Activated CD4-positive, alpha-beta T cell treated with anti-CD3 and anti-CD28 coated beads for 36 hours (primary cell): ENCODE data around the gene MYO3B. TPM values are rescaled to one million over a fixed set of nuclear protein-coding genes. Genes with fewer than 3 reads are reported as not detected.
"Not testable (repeated sequence)": the region's sequence is repeated elsewhere in the genome, so short reads cannot be mapped to it uniquely, and the experiment has no call there.

Experiments used
- ATAC-seq: fragments of 200-7000 bp; cut with Tn5 transposase; one replicate; pipeline ENCODE4 v1.10.0; 2021; ENCODE audit warnings: mild to moderate bottlenecking, moderate library complexity
- CTCF ChIA-PET: fragments of 350-600 bp; sonication (Branson Sonifier 250); formaldehyde crosslinking; loops from one replicate; lab custom pipeline; 2021; ENCODE audit warnings: antibody characterized with exemption; lab: Charles Lee
- POLR2A ChIA-PET: fragments of 350-600 bp; sonication (Branson Sonifier 250); formaldehyde crosslinking; loops from one replicate; lab custom pipeline; 2021; ENCODE audit warnings: antibody characterized with exemption, inconsistent platforms; lab: Charles Lee
- DNase-seq: peaks from one replicate; pipeline ENCODE4 v3.0.0-alpha.2; 2020
- H3K27ac Mint-ChIP-seq: one replicate; pipeline ENCODE4 v1.8.0; 2021; ENCODE audit warnings: mixed read lengths
- H3K27me3 Mint-ChIP-seq: one replicate; pipeline ENCODE4 v1.8.0; 2021; ENCODE audit warnings: mixed read lengths
- H3K36me3 Mint-ChIP-seq: one replicate; pipeline ENCODE4 v1.8.0; 2021; ENCODE audit warnings: low read depth, mixed read lengths
- H3K4me1 Mint-ChIP-seq: one replicate; pipeline ENCODE4 v1.8.0; 2021; ENCODE audit warnings: mixed read lengths
- H3K4me3 Mint-ChIP-seq: one replicate; pipeline ENCODE4 v1.8.0; 2021; ENCODE audit warnings: mild to moderate bottlenecking, moderate library complexity, mixed read lengths
- H3K9me3 Mint-ChIP-seq: one replicate; pipeline ENCODE4 v1.8.0; 2021; ENCODE audit warnings: low read depth, mixed read lengths
- intact Hi-C, 2 experiments: fragments of 100-400 bp; cut with DNase I in 1 of 2; cut with micrococcal nuclease in 1 of 2; formaldehyde crosslinking; loops; one replicate each; pipeline versions ENCODE4 v1.14.2 to v1.15.1; 2022 to 2024; cut with DNase I, micrococcal nuclease
- total RNA-seq, 2 experiments: library from RNA; stranded (reverse); gene quantifications; one replicate each; pipeline ENCODE4 v1.2.3, GENCODE V29; 2021

Gene MYO3B
- total RNA-seq, 2 experiments from 2014 or later = 0.97 to 1.2 TPM

DNA sequence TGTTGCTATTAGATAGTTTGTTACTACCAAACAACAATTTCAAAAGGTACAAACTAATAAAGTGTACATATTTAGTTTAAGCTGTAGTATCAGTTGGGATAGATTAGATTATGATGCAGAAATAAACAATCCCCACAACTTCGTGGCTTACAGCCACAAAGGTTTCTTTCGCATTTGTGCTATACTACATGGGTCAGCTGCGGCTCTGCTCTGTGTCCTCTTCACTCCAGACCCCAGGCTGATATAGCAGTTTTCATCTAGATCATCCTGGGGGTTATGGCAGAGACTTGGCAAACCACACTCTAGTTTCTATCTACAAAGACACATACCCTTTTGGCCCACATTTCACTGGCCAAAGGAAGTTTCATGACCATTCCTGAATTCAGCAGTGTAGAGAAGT is 429.2 kb downstream of the MYO3B start:
- Mint-ChIP-seq H3K27ac (no peak overlapping the region), H3K9me3 (no peaks in the 10 kb centered on the region), H3K4me1 (no peaks in the 10 kb centered on the region), H3K36me3 (no peaks in the 10 kb centered on the region), H3K27me3 (peaks cover 5% of the 10 kb centered on the region), H3K4me3 (no peak overlapping the region)
- DNase-seq = no peak
- ChIA-PET POLR2A (no interaction called here), CTCF (no interaction called here)
- intact Hi-C loops = no loop called here
- ATAC-seq = no peak

- intact Hi-C loops = no loop called here
- ChIA-PET POLR2A (no interaction called here), CTCF (no interaction called here)
- Mint-ChIP-seq H3K9me3 (no peaks in the 10 kb centered on the region), H3K36me3 (no peaks in the 10 kb centered on the region), H3K4me1 (no peaks in the 10 kb centered on the region), H3K4me3 (no peak overlapping the region), H3K27me3 (peaks cover 5% of the 10 kb centered on the region), H3K27ac (no peak overlapping the region)
- no peak for ATAC-seq
- DNase-seq = no peak
Measured at GRCh38 chr2:170610615-170611014, 432.7 kb downstream of the MYO3B start.

DNA sequence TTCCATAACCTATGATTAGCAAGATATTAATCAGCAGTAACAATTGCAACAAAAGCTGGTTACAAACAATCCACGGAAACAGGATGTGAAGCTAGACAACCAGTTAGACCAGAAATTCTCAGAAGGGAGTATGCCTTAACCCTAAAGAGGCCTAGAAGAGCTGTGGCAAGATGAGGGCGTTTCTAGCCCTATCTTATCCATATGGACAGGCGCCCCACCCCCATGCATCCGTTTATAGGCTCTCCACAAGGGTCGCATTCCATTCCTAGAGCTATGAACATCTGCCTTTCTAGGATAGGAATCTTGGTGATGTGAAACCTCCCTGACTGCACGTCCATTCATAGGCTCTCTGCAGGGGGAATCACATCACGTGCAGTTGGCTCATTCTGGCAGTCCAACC is 441.0 kb downstream of the MYO3B start:
- DNase-seq, H3K27ac Mint-ChIP-seq, H3K4me1 Mint-ChIP-seq, ATAC-seq, H3K4me3 Mint-ChIP-seq, H3K36me3 Mint-ChIP-seq, H3K9me3 Mint-ChIP-seq, H3K27me3 Mint-ChIP-seq, CTCF ChIA-PET, intact Hi-C loops, POLR2A ChIA-PET: not testable (repeated sequence)

- H3K9me3 Mint-ChIP-seq, H3K27me3 Mint-ChIP-seq, H3K4me1 Mint-ChIP-seq, POLR2A ChIA-PET, DNase-seq, H3K36me3 Mint-ChIP-seq, H3K27ac Mint-ChIP-seq, intact Hi-C loops, ATAC-seq, H3K4me3 Mint-ChIP-seq, CTCF ChIA-PET: not testable (repeated sequence)
Measured at GRCh38 chr2:170635094-170635493, 457.1 kb downstream of the MYO3B start.

GRCh38 chr2:170639635-170640034 is 461.7 kb downstream of the MYO3B start:
- no peaks in the 10 kb centered on the region for H3K36me3 Mint-ChIP-seq
- intact Hi-C loops = no loop called here
- H3K9me3 Mint-ChIP-seq = no peaks in the 10 kb centered on the region
- POLR2A ChIA-PET = no interaction called here
- ATAC-seq (no peak), DNase-seq (no peak)
- CTCF ChIA-PET = interaction anchor here (0.7 kb wide), 1 partner anchor 8 kb away, joined by 3 read pairs; no protein-coding TSS in a partner anchor
- H3K27ac Mint-ChIP-seq = no peak overlapping the region
- H3K27me3 Mint-ChIP-seq = peaks cover 2% of the 10 kb centered on the region
- no peak overlapping the region for H3K4me3 Mint-ChIP-seq
- H3K4me1 Mint-ChIP-seq = no peaks in the 10 kb centered on the region

GRCh38 chr2:170641961-170642360 is 464.0 kb downstream of the MYO3B start:
- no peaks in the 10 kb centered on the region for H3K4me1 Mint-ChIP-seq
- DNase-seq = no peak
- no peaks in the 10 kb centered on the region for H3K9me3 Mint-ChIP-seq
- ATAC-seq = no peak
- ChIA-PET POLR2A (no interaction called here), CTCF (interaction anchor here (0.6 kb wide), 1 partner anchor 13 kb away, joined by 5 read pairs; no protein-coding TSS in a partner anchor)
- intact Hi-C loops = no loop called here
- H3K27me3 Mint-ChIP-seq = peaks cover 2% of the 10 kb centered on the region
- H3K27ac Mint-ChIP-seq = no peak overlapping the region
- H3K4me3 Mint-ChIP-seq = no peak overlapping the region
- H3K36me3 Mint-ChIP-seq = no peaks in the 10 kb centered on the region

GRCh38 chr2:170643346-170643745 is 465.4 kb downstream of the MYO3B start:
- H3K4me3 Mint-ChIP-seq = no peak overlapping the region
- no peak for DNase-seq
- H3K27ac Mint-ChIP-seq = no peak overlapping the region
- no peak for ATAC-seq
- H3K9me3 Mint-ChIP-seq = no peaks in the 10 kb centered on the region
- intact Hi-C loops = no loop called here
- H3K27me3 Mint-ChIP-seq = no peaks in the 10 kb centered on the region
- no peaks in the 10 kb centered on the region for H3K4me1 Mint-ChIP-seq
- ChIA-PET CTCF (no interaction called here), POLR2A (no interaction called here)
- no peaks in the 10 kb centered on the region for H3K36me3 Mint-ChIP-seq

GRCh38 chr2:170647741-170648436 is 469.9 kb downstream of the MYO3B start:
- H3K4me3 Mint-ChIP-seq = no peak overlapping the region
- no peak overlapping the region for H3K27ac Mint-ChIP-seq
- H3K4me1 Mint-ChIP-seq = peaks cover 18% of the 10 kb centered on the region
- no peaks in the 10 kb centered on the region for H3K9me3 Mint-ChIP-seq
- no peaks in the 10 kb centered on the region for H3K36me3 Mint-ChIP-seq
- peaks cover 5% of the 10 kb centered on the region for H3K27me3 Mint-ChIP-seq
- intact Hi-C loops = no loop called here
- POLR2A ChIA-PET = no interaction called here
- DNase-seq (peak; percentile 4), ATAC-seq (peak; percentile 16)
- CTCF ChIA-PET = interaction anchor here (0.6 to 0.8 kb wide), 3 partner anchors 9 to 374 kb away, joined by 3 read pairs; no protein-coding TSS in a partner anchor

- Mint-ChIP-seq H3K27ac (no peak overlapping the region), H3K4me1 (peaks cover 18% of the 10 kb centered on the region), H3K4me3 (no peak overlapping the region), H3K36me3 (no peaks in the 10 kb centered on the region), H3K9me3 (no peaks in the 10 kb centered on the region), H3K27me3 (peaks cover 5% of the 10 kb centered on the region)
- DNase-seq (peak; percentile 22), ATAC-seq (peak; percentile 64)
- ChIA-PET POLR2A (no interaction called here), CTCF (no interaction called here)
- intact Hi-C loops = no loop called here
Measured at GRCh38 chr2:170651624-170652325, 473.8 kb downstream of the MYO3B start.

DNA sequence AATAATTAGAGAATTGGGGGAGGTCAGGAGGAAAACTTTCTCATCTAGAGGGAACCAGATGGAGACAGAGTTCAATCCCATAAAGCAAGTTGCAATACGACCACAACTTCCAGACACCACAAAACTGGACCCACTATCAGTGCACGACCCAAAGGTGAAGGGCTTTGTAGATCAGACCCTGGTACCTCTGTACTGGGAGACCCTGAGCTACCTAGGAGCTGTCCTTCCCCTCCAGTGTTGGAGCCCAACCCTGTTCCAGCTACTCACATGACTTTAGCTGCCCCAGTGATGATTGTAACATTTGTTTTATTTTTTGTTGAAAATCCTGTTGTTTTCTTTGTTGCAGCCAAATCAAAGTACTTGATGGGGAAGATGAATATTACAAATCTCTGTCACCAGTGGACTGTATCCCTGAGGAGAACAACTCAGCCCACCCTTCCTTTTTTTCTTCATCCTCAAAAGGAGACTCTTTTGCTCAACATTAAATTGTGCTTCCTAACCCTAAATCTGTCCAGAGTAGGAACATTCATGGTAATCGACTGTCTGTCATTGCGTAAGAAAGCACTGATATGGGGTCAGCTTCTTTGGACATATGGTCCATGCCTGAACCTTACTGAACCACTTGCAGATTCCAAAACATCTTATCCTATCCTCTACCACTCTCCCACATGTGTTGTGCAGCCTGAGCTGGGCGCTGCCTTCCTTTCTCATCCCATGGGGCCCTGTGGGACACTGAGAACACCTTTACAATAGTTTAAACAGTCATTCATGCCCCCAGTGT is 474.9 kb downstream of the MYO3B start:
- DNase-seq = no peak
- Mint-ChIP-seq H3K4me3 (no peak overlapping the region), H3K27me3 (peaks cover 8% of the 10 kb centered on the region), H3K4me1 (peaks cover 18% of the 10 kb centered on the region), H3K27ac (no peak overlapping the region), H3K9me3 (no peaks in the 10 kb centered on the region), H3K36me3 (no peaks in the 10 kb centered on the region)
- no peak for ATAC-seq
- intact Hi-C loops = no loop called here
- CTCF ChIA-PET = no interaction called here
- POLR2A ChIA-PET = no interaction called here

GRCh38 chr2:170656669-170657068 is 478.7 kb downstream of the MYO3B start:
- Mint-ChIP-seq H3K27me3 (peaks cover 4% of the 10 kb centered on the region), H3K9me3 (no peaks in the 10 kb centered on the region), H3K4me3 (no peak overlapping the region), H3K27ac (no peak overlapping the region), H3K4me1 (peaks cover 8% of the 10 kb centered on the region), H3K36me3 (no peaks in the 10 kb centered on the region)
- no peak for DNase-seq
- ChIA-PET POLR2A (no interaction called here), CTCF (no interaction called here)
- ATAC-seq = no peak
- intact Hi-C loops = no loop called here
